Retinal pigment epithelial cell (primary cell): ENCODE measurements around the gene OR51V1.
"Not testable (repeated sequence)": the region's sequence is repeated elsewhere in the genome, so short reads cannot be mapped to it uniquely, and the experiment has no call there.

ENCODE experiments used
- DNase-seq: peaks from one replicate; pipeline ENCODE4 v3.0.0-alpha.2; 2010; ENCODE audit warnings: low read depth
- H3K4me3 ChIP-seq: 2 replicates; pipeline ENCODE4 v1.5.1; 2011; ENCODE audit warnings: mild to moderate bottlenecking, low read length, control low read depth, moderate library complexity
- TF ChIP-seq, protein P1 (sequence below): conservative IDR thresholded peaks from 2 replicates; pipeline ENCODE4 v1.5.1; 2011; ENCODE audit warnings: low read depth, low read length, control low read depth, inconsistent platforms

OR51V1 gene, protein sequence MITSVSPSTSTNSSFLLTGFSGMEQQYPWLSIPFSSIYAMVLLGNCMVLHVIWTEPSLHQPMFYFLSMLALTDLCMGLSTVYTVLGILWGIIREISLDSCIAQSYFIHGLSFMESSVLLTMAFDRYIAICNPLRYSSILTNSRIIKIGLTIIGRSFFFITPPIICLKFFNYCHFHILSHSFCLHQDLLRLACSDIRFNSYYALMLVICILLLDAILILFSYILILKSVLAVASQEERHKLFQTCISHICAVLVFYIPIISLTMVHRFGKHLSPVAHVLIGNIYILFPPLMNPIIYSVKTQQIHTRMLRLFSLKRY

DNA sequence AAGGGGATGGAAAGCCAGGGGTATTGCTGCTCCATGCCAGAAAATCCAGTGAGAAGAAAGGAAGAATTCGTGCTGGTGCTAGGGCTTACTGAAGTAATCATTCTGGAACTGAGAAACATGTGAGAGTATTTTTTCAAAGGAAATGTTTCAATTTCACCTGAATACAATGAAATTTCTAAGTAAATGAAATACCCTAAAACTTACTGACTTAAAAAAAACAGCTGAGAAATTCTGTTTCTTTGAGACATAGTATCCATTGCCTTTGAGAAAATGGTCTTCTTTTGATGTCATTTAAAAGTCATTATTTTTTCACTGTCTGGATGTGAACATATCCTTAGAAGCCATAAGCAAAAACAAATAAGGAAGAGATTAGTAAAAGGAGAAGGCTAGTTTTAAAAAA lies at the start of gene OR51V1:
OR51V1 (minus strand) TSS at position 101 of the 400 bp plus-strand sequence; CDS start at position 101, 0 bp downstream.
- TF ChIP-seq, protein P1, sequence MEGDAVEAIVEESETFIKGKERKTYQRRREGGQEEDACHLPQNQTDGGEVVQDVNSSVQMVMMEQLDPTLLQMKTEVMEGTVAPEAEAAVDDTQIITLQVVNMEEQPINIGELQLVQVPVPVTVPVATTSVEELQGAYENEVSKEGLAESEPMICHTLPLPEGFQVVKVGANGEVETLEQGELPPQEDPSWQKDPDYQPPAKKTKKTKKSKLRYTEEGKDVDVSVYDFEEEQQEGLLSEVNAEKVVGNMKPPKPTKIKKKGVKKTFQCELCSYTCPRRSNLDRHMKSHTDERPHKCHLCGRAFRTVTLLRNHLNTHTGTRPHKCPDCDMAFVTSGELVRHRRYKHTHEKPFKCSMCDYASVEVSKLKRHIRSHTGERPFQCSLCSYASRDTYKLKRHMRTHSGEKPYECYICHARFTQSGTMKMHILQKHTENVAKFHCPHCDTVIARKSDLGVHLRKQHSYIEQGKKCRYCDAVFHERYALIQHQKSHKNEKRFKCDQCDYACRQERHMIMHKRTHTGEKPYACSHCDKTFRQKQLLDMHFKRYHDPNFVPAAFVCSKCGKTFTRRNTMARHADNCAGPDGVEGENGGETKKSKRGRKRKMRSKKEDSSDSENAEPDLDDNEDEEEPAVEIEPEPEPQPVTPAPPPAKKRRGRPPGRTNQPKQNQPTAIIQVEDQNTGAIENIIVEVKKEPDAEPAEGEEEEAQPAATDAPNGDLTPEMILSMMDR, result no peak
- H3K4me3 ChIP-seq, result no peak within 1 kb of the TSS
- no peak for DNase-seq

DNA sequence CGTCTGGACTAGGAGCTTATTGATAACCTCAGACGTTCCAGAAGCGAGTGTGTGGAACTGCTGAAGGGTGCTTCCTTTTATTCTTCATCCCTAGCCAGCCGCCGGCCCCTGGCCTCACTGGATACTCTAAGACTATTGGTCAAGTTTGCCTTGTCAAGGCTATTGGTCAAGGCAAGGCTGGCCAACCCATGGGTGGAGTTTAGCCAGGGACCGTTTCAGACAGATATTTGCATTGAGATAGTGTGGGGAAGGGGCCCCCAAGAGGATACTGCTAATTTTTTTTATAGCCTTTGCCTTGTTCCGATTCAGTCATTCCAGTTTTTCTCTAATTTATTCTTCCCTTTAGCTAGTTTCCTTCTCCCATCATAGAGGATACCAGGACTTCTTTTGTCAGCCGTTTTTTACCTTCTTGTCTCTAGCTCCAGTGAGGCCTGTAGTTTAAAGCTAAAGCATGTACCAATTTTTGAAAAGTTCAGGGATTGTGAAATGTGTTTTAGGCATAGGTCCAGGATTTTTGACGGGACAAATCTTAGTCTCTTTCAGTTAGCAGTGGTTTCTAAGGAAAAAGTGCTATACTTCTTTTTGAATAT lies 49.4 kb upstream of the OR51V1 start, which contains the start of gene HBG1:
HBG1 (minus strand) TSS at position 51 of the 590 bp plus-strand sequence. CDS start 53 bp downstream, outside the sequence.
- not testable (repeated sequence) for DNase-seq, H3K4me3 ChIP-seq

DNA sequence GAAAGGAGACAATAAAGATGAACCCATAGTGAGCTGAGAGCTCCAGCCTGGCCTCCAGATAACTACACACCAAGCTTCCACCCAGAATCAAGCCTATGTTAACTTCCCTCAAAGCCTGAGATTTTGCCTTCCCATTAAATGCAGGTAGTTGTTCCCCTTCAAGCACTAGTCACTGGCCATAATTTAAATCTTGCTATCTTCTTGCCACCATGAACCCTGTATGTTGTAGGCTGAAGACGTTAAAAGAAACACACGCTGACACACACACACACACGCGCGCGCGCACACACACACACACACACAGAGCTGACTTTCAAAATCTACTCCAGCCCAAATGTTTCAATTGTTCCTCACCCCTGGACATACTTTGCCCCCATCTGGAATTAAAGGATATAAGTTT lies 48.0 kb upstream of the OR51V1 start:
- not testable (repeated sequence) for H3K4me3 ChIP-seq, DNase-seq

DNA sequence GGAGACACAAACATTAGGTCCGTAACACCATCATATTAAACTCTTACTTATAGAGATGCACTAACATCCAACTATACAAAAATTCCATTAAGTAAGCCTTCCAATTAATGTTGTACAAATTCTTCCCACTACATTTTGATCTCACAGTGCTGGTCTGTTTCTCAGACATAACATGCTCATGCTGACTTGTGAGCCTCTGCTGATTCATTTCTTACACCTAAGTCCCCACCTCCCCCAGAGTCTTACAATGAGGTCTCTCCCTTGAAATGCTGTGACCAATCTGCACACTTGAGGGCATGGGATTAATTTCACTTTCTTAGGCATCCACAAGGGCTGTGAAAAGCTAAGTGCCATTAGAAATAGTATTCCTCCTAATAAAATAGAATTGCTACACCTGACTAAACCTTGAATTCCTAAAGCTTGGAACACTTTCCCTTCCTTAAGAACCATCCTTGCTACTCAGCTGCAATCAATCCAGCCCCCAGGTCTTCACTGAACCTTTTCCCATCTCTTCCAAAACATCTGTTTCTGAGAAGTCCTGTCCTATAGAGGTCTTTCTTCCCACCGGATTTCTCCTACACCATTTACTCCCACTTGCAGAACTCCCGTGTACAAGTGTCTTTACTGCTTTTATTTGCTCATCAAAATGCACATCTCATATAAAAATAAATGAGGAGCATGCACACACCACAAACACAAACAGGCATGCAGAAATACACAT lies 47.1 kb upstream of the OR51V1 start:
- no peak overlapping the region for H3K4me3 ChIP-seq
- DNase-seq, result no peak
- TF ChIP-seq, protein P1, result no peak

DNA sequence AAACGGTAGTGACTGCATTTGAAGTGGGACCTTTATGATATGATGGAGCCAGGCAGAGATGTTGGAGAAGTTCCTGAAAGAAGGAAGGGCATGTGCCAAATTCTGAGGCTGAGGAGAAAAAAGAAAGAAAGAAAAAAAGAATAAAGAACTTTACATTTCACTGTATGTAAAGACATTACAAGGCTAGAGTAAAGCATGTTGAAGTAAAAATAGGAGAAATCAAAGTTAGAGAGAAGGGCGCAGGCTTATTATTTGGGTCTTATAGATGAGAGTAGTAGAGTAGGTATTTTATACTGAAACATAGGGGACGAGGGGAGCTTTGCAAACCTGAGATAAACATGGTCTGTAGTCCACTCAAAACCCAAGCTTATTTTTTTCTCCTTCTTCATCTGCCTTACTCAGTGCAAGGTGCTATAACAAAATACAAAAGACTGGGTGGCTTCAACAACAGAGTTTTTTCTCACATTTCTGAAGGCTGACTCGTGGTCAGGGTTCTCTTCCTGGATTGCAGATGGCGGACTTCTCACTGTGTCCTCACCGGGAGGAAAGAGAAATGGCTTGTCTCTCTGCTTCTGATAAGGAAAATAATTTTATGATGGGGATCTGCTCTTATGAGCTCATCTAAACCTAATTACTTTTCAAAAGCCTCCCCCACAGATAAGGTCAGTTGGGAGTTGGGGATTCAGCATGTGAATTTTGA lies 46.4 kb upstream of the OR51V1 start:
- H3K4me3 ChIP-seq, result no peak overlapping the region
- DNase-seq, result no peak
- TF ChIP-seq, protein P1, result no peak

DNA sequence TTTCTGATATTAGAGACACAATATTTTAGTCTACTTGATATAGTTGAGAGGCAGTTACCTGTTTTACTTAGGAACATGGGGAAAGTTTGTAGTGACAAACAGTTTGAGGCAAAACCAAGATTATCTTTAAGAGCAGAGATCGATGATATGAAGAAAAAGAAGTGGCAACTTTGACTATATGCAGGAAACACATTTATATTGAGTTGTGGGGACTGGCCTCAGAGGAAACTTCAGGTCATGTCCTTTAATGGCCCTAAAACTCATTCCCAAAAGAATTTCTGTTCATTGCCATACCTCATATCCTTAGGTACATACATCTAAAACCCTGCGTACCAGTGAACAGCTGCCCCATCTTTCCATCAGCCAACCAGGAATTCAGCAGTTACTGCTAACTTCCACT lies 44.7 kb upstream of the OR51V1 start:
- no peak for DNase-seq
- TF ChIP-seq, protein P1, result no peak
- no peak overlapping the region for H3K4me3 ChIP-seq

DNA sequence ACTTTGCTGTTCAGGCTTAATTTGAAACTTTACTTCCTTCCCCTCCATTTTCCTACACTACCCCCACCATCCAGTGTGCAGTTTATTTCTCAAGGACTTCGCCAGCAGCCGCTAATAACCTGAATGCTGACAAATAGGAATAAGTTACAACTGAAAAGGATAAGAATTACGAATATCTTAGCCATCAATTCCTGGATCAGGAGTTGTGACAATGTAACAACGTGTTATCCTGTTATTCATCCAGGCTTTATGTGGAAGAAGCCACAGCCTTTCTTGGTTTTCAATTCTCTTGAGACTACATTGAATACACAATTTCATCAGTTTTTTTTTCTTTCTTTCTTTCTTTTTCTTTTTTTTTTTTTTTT lies 43.3 kb upstream of the OR51V1 start:
- H3K4me3 ChIP-seq, result no peak overlapping the region
- TF ChIP-seq, protein P1, result no peak
- DNase-seq, result no peak
